ENCODE data around the gene PCNT. TPM values are rescaled to one million over a fixed set of nuclear protein-coding genes. Genes with fewer than 3 reads are reported as not detected.

PCNT gene
- total RNA-seq, 3 donors from 2014 or later: 20.4 to 36.9 (median 26.1) TPM

DNA sequence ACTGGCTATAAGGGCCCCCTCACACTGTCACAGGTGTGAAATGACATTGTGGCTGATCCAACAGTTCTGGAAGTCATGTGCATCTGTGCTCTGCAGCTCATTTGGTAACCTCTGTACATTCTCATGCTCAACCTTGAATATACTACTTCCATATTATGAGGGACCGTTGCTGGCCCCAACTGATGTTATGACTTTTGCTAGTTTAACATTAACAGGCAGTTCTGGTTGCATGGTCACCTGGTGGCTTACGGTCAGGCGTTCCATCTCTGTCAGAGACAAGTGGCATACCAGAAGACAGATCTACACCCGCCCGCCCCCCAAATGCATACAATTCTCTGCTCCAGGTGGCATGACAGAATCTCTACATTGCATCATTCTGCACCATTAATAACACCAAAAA lies 128.8 kb downstream of the PCNT start:
- no peak overlapping the region for H3K4me3 ChIP-seq
- ATAC-seq: peak; percentile 68
- intact Hi-C loops (cut with DNase I, micrococcal nuclease): no loop called here
- peaks cover 36% of the 10 kb centered on the region for H3K4me1 ChIP-seq (ENCODE audit: low read depth)
- H3K36me3 ChIP-seq (ENCODE audit: low read depth): no peaks in the 10 kb centered on the region
- H3K9me3 ChIP-seq: peaks cover 9% of the 10 kb centered on the region
- DNase-seq: peak in 2 of 3 donors; percentile 48 to 57
- TF ChIP-seq, protein P1, sequence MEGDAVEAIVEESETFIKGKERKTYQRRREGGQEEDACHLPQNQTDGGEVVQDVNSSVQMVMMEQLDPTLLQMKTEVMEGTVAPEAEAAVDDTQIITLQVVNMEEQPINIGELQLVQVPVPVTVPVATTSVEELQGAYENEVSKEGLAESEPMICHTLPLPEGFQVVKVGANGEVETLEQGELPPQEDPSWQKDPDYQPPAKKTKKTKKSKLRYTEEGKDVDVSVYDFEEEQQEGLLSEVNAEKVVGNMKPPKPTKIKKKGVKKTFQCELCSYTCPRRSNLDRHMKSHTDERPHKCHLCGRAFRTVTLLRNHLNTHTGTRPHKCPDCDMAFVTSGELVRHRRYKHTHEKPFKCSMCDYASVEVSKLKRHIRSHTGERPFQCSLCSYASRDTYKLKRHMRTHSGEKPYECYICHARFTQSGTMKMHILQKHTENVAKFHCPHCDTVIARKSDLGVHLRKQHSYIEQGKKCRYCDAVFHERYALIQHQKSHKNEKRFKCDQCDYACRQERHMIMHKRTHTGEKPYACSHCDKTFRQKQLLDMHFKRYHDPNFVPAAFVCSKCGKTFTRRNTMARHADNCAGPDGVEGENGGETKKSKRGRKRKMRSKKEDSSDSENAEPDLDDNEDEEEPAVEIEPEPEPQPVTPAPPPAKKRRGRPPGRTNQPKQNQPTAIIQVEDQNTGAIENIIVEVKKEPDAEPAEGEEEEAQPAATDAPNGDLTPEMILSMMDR (IDR thresholded peaks at IDR 0.05): no peak

DNA sequence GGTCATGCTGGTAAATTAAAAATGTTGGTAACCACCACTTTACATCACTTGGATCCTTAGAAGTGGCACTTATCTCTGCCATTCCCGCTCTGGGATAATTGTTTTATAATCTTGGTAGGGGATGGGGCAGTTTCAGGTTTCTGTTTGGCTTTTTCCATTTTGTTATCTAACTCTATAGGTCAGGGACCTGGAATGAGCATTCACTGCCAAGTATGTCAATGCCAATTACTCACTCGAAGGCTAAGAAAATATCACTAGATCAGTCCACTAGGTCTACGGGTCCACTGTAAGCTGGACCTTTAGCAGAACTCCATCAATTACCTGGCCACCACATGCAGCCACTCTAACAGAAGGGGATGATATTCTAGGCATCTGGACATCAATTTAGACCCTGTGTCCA lies 130.2 kb downstream of the PCNT start:
- intact Hi-C loops (cut with DNase I, micrococcal nuclease): no loop called here
- DNase-seq: no peak
- H3K4me1 ChIP-seq (ENCODE audit: low read depth): peaks cover 37% of the 10 kb centered on the region
- no peak for ATAC-seq
- H3K4me3 ChIP-seq: no peak overlapping the region
- peaks cover 3% of the 10 kb centered on the region for H3K9me3 ChIP-seq
- TF ChIP-seq, protein P1 (IDR thresholded peaks at IDR 0.05): no peak
- peaks cover 3% of the 10 kb centered on the region for H3K36me3 ChIP-seq (ENCODE audit: low read depth)

DNA sequence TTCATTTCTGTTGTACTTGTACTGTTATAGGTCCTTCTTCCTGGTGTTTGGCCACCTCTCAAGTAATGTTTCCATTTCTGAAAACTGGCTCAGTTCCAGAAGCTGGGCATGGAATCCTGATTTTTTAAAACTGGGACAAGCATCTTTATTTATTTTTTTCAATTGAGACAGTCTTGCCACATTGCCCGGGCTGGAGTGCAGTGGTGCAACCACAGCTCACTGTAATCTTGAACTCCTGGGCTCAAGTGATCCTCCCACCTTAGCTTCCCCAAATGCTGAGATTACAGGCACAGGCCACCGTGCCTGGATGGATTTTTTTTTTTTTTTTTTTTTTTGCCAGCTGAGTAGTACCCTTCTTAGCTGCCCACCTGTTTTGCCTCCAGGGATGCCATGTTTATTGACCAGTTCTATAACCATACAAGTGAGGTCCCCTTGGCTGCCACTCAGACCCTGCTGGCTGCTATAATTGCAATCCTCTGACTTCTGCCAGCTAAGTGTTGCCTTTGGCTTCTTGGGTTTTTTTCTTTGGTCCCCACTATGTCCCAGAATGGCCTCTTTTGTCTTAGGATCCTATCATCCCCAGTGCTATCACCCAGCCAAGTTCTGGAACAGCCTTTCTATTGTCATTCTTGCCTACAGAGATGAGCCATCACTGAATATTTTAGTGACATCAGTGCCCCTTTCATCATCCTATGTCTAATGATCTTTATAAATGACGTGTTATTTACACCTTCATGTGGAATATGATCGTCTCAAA lies 130.9 kb downstream of the PCNT start:
- no peak for ATAC-seq
- no peak for DNase-seq

DNA sequence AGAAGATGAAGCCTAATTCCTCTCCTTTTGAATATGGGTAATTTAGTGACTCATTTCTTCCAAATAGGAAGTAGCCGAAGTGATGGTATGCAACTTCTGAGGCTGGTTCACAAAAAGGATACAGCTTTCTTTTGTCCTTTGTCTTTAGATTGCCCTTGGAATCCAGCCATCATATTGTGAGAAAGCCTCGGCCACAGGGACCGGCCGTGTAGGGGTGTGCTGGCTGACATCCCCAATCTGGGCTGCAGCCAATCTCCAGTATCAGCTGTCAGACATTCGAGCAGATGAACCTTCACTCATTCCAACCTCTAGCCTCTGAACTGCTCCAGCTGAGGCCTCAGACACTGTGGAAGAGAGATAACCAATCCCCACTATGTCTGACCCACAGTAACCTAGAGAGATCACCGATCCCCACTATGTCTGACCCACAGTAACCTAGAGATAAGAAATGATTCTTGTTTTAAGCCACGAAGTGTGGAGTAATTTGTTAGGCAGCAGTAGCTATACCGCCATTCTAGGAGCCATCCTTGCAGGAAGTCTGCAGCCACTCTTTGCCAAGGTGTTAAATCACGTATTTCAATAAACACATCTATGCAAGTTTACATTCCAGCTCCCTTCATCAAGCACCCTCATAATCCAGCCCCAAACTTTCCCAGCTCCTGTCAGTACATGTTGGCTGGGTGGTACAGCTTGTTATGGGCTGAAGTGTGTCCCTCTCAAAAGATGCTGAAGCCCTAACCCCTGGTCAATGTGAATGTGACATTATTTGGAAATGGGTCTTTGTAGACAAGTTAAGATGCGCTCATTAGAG lies 131.8 kb downstream of the PCNT start:
- ATAC-seq: no peak
- intact Hi-C loops (cut with DNase I, micrococcal nuclease): no loop called here
- no peak for DNase-seq

More for the DNA sequence above, 130.9 kb downstream of the PCNT start:
- no peaks in the 10 kb centered on the region for H3K9me3 ChIP-seq
- intact Hi-C loops (cut with DNase I, micrococcal nuclease): no loop called here
- peaks cover 3% of the 10 kb centered on the region for H3K36me3 ChIP-seq (ENCODE audit: low read depth)
- no peak overlapping the region for H3K4me3 ChIP-seq
- H3K4me1 ChIP-seq (ENCODE audit: low read depth): peaks cover 37% of the 10 kb centered on the region
- TF ChIP-seq, protein P1 (IDR thresholded peaks at IDR 0.05): no peak

DNA sequence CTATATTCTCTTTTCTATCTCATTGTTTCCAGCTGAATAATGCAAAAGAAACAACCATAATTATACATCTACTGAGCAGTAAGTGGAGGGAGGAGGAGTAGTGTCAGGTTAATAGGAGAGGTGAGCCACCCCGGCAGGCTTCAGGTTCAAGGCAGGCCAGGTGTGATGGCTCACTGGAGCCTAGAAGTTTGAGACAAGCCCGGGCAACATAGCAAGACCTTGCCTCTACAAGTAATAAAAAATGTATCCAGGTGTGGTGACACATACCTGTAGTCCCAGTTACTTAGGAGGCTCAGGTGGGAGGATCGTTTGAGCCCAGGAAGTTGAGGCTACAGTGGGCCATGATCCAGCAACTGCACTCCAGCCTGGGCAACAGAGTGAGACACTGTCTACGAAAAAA lies 132.8 kb downstream of the PCNT start:
- no peak for DNase-seq
- Histone ChIP-seq H3K9me3 (no peaks in the 10 kb centered on the region), H3K4me3 (no peak overlapping the region), H3K4me1 (ENCODE audit: low read depth) (peaks cover 37% of the 10 kb centered on the region), H3K36me3 (ENCODE audit: low read depth) (peaks cover 3% of the 10 kb centered on the region)
- TF ChIP-seq, protein P1 (IDR thresholded peaks at IDR 0.05): no peak
- no peak for ATAC-seq
- intact Hi-C loops (cut with DNase I, micrococcal nuclease): no loop called here

More for the DNA sequence above, 131.8 kb downstream of the PCNT start:
- Histone ChIP-seq H3K36me3 (ENCODE audit: low read depth) (peaks cover 3% of the 10 kb centered on the region), H3K4me1 (ENCODE audit: low read depth) (peaks cover 37% of the 10 kb centered on the region), H3K4me3 (no peak overlapping the region), H3K9me3 (no peaks in the 10 kb centered on the region)
- TF ChIP-seq, protein P1 (IDR thresholded peaks at IDR 0.05): no peak
